Hindlimb muscle (tissue), 1 donor: ENCODE data around the gene TOP1. TPM values are rescaled to one million over a fixed set of nuclear protein-coding genes. Genes with fewer than 3 reads are reported as not detected.

Experiments used
- DNase-seq: peaks from one replicate; pipeline ENCODE4 v3.0.0-alpha.2; 2013
- polyA plus RNA-seq: library from polyadenylated mRNA; unstranded; fragments of 120-200 nt; gene quantifications from one replicate; pipeline ENCODE4 v1.2.1, GENCODE V29; 2013; ENCODE audit not compliant: insufficient read length

The TOP1 gene
- polyA plus RNA-seq, 1 donor: 58.8 TPM

DNA sequence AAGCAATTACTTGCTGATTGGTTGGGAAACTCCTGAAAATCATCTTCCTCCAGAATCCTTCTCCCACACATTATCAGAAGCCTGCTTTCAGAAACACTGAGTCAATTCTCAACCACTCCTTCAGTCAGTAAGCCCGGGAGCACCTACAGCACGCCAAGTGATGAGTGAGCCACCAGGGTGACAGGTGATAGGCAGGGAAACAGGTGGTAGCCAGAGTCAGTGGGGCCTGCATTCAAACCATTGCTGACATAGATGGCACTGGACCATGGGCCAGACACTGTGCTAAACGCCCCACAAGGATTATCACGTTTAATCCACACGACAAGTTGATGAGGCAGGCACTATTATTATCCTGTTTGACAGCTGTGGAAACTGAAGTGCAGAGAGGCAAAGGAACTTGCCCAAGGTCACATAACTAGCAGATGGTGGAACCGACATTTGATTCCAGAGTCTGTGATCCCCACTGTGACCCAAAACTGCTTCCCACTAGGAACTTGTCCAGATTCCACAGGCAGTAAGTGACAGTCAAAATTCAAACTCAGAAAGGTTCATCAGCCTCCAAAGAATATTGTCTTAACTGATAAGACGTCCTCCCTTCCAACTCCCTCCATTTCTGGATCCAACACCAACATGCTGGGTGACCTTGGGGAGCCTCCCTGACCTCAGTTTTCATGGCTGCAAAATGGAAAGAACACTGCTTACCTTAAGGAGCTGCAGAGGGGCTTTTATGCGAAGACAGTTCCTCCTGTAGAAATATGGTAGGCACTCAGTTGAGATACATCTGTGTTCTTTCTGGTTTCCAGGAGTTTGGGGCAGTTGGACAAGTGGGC lies 23.9 kb upstream of the TOP1 start:
- no peak for DNase-seq

DNA sequence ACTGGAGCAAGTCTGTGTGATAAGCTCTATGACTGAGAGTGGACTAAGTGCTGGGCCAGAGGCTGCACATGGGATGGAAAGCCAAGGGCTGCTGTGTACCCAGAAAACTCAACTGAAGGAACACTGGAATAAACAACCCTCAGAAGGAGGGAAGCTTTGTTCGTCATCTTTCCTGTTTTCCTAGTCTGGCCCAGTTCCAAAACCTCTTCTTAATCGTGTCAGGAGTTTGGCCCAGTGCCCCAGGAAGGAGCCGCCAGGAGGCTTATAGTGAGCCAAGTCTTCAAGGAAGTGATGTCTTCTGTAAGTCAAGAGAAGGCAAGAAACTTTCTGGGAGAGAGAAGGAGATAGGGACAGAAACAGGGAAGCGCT lies 23.3 kb upstream of the TOP1 start:
- peak; percentile 71 for DNase-seq

DNA sequence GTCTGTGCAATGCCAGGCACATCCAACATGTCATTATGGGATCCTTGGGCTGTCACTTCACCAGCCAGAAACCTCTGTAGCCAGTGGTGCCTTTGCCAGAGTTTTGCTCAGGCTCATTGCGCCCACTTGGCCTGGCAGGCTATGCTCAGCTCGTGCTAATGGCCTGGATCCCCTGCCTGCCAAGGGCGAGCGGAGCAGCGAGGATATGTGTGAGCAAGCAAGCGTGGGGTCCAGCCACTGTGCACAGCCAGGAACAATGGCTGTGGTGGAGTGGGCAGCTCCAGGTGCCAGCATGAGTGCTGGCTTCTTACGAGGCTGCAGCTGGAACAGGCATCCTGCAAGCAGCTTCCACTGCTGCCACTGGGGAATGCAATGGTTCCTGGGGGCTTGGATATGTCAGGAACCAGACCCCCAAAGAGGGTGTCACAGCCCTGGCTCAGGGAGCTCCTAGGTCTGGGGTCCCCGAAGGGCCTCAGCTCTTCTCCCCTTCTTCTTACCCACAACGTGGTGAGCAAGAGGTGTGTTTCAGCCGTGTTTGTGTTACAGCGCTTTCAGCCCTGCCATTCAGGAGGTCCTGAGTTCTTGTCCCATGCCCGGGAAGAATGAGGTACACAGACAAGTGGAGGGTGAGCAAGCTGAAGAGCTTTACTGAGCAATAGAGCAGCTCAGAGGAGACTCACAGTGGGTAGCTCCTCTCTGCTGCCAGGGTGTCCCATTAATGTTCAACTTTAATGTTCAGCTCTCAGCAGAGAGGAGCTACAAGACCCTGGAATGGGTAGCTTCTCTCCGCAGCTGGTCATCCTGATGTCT lies 22.3 kb upstream of the TOP1 start:
- DNase-seq: no peak

DNA sequence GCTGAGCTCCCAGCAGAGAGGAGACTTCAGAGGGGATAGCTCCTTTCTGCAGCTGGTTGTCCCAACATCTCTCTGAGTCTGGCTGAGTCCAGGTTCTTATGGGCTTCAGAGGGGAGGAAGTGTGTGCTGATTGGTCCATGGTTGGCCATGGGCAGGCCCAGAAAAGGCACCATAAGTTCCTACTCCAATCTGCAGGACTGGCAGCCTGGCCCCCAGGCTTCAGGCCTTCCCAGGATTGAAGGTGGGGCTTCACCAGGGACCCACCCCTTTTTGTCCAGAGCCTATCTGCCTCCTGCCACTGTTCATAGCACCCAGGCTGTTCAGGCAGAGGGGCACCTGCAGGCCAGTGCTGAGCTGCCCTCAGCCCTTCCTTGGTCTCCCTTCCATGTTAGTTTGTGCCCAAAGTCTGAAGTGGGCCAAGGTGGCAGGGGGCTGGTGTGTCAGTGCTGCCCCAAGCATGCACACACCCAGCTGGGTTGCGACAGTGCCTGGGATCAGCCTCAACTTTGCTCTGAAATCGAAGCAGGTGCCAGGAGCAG lies 21.6 kb upstream of the TOP1 start:
- DNase-seq: no peak

DNA sequence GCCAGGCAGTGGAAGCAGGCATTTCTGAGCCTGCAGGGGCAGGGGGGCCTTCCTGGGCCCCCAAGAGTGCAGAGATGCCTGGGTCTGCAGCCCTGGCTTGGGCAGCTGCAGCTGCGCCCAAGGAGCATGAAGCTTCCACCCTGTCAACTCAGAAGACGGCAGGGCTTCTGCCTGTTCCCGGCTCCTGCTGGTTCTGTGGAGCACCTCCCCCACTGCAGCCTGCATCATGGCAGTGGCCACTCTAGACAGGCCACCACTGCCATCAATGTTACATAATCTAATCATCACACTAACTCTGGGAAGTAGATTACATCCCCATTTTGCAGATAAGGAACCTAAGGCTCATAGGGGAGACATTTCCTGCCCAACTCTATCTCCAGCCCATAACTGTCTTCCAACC lies 21.1 kb upstream of the TOP1 start:
- no peak for DNase-seq

DNA sequence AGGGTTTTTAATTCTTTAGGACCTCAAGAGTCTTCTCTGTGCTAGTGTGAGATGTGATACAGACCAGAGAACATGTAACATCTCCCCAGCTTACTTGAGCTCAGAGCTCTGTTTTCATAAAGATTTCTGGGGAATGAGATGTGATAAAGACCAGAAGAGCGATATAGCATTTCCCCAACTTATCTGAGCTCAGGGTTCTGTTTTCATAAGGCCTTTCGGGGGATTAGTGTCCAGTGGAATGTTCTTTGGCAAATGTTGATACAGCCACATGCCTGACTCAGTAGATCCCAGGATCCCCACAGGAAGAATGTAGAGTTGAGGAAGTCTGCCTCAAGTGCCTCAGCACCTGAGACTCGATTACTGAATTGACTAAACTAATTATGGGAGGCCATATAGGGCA lies 18.7 kb upstream of the TOP1 start:
- no peak for DNase-seq

DNA sequence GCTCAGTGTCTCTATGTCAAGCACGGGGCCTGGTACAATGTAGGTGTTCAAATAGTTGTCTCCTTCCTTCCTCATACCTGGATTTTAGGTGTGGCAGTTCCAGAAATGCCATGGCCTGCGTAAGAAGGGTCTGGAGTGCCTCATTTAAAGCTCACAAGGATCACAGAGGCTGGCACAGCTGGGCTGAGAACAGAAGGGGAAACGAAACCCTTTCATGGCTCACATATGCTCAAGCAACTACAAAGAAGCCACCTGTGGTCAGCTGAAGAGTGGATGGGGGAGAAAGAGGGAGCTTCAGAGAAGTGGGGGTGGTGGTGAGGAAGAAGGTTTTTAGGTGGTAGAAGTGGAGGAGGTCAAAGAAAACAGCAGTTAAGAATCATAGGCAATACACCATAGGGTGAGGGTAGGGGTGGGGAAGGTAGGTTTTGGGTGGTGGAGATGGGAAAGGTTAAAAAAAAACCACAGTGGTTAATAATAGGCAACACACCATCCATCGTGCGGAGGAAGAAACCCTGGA lies 17.0 kb upstream of the TOP1 start:
- no peak for DNase-seq

DNA sequence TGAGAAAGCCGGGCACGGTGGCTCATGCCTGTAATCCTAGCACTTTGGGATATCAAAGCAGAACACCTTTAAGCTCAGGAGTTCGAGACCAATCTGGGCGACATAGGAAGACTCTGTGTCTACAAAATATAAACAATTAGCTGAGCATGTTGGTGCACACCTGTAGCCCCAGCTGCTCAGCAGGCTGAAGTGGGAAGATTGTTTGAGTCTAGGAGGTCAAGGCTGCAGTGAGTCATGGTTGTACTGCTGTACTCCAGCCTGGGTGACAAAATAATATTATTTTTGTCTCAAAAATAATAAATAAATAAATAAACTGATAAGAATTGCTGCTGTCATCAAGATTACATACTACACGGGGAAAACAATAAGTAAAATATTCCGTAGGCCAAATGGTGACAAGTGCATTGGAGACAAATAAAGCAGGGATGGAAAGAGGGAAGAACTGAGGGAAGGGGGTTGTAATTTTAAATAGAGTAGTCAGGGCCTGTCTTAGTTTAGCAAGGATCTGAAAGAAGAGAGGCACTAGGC lies 14.0 kb upstream of the TOP1 start:
- no peak for DNase-seq

DNA sequence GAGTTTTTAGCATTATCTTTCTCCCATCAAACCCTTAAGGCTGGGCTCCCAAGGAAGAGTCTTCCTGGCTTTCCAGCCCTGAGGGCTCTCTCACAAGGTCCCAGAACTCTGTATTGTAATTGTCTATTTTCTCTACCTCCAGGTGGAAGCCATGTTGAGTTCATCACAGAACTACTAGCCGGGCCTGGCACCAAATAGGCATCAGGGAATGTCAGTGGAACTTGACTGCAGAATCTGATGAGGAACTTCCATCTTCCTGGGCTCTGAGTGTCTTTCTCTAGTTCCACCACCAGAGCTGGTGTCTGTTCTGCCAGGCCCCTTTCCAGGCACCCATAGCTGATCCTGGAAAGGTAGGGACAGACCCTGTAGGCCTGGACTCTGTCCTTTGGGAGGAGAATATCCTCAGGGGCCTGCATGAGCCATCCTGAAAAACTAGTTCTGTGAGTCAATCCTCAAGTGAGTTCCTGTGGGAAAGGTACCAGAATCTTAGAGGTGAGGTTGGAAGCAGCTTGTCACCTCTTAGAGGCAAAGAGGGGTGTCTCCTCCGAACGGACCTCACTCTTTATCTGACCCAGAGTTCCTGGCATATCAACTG lies 11.1 kb upstream of the TOP1 start:
- no peak for DNase-seq

DNA sequence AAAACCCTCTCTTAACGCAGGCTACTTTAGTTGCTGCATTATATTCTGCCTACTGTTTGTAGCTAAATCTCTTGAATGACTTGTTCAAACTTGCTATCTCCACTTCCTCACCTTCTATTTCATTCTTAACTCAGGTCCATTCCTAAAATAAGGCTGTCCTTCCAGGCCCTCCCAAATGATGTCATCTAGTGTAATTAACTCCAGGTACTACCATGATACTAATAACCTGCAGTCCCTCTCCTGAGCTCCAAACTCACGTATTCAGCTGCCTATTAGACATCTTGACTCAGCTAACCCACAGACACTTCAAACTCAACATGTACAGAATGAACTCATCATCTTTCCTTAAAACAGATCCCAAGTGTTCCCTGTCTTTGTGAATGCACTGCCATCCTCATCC lies 10.5 kb upstream of the TOP1 start:
- DNase-seq: no peak

DNA sequence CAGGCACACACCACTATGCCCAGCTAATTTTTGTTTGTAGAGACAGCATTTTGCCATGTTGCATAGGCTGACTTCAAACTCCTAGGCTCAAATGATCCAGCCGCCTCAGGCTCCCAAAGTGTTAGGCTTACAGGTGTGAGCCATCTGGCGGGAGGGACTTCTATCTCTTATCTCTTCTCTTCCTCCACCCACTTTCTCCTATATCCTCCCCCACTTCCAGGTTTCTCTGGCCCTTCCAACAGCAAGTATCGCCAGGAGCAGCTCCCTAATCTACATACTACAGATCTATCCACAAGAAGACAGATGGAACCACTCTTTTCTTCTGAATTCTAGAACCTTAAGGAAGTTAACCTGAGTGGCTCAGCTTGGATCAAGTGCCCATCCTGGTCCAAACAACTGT lies 5.1 kb upstream of the TOP1 start:
- no peak for DNase-seq

DNA sequence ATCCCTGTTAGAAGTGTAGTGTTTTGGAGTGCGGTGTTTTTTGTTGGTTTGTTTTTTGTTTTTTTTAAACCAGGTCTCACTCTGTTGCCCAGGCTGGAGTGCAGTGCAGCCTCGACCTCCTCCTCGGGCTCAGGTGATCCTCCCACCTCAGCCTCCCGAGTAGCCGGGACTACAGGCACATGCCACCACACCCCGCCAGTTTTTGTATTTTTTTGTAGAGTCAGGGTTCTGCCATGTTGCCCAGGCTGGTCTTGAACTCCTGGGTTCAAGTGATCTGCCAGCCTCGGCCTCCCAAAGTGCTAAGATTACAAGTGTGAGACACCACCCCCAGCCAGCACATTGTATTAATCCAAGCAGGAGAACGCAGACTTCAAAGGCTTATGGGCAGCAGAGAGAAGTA lies 1.3 kb upstream of the TOP1 start:
- DNase-seq: no peak

DNA sequence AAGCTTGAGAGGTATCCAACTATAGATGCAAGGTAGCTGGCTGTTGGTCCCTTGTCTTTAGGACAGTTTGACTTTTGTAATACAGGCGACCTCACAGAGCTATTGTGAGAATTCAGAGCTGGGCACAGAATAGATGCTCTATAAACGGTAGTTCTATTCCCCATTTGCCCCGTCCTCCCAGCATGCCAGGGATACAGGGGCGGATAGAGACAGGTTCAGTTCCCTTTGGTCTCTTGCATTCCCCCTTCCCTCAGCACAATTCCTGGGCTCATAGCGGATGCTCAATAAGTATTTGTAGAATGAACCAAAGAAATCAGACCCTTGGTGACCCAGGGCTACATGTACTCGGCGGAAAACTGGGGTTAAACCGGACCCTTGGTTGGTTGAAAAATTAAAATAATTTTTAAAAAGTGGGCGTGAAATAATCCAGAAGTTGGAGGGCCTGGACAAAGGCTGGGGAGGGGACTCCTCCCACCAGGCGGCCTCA lies 707 bp upstream of the TOP1 start:
- DNase-seq: no peak

DNA sequence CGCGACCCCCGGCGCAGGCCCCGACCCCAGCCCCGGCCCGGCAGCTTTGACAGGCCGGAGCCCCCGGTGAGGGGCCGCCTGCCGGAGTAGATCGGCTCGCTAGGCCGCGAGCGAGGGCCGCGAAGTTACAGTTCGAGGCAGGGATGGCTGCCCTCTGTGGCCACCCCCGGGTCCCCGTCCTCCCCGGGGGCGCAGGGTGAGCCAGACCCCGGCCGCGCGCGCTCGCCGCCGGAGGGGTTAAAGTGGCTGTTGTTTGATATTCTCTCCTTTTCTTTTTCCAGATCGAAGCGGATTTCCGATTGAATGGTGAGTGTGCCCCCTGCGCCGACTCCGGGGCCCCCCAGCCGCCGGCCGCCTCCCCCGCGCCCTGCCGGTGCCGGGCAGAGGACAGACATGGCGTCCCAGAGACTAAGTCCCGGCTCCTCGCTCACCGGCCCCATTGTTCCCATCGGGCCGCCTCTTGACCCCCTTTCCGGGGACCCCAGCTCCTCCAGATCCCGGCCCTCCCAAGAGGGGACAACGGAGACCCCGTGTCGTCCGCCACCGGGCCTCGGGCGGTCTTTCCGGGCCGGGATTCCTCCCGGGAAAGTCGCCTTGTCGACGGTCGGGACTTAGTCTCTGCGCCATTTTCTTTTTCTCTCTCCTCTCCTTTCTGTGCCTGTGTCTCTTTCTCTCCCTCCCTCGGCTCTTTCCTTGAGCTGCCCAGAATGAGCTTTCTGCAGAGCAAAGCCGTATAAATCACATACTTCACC lies 704 bp downstream of the TOP1 start:
- DNase-seq: peak; percentile 32

DNA sequence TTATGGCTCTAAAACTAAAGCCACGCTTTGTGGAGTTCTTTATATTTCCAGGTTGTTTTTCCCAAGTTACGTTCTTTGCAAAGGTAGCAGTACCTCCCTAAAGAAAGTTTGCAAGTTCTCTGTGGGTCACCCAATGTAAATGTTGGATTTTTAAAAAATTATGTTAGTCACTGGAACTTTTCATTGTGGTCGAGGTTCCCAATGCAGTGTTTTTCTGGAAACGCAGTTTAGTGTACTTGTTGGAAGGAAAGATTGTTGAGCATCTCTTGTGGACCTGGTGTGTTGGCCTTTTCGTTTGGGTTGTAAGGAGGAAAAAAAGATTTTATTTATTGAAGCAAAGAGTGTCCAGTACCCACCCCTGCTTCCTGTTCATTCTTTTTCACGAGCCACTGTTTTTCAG lies 1.4 kb downstream of the TOP1 start:
- no peak for DNase-seq

DNA sequence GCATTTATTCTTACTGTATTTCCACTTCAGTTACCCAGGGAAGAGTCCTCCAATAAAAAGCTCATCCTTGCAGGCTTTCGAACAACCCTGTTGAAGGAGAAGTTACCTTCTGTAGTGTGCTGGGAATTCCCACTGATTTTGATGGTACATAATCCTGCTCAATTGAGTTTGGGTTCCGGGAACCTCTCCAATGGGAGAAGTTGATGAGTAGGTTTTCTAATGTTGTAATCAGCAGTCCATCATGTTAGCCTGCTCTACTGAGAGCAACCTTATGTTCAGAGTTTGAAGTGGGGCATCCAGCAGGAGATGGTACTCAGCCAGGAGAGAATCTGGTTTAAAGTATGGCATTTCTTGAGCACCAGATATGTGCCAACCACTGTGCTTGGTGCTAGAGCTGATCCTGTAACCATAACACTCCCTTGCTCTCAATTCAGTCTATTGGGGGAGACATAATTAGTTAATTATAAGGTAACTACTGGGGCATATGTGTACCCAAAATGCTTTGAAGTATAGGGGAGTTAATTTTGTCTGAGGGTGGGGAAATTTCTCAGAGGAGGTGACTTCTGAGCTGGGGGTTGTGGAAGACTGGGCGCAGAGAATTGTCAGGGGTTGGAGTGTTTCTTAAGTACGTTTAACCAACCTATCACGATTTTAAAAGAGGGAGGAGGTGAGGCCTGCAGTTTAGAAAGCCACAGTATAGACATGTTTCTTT lies 2.1 kb downstream of the TOP1 start:
- DNase-seq: no peak

DNA sequence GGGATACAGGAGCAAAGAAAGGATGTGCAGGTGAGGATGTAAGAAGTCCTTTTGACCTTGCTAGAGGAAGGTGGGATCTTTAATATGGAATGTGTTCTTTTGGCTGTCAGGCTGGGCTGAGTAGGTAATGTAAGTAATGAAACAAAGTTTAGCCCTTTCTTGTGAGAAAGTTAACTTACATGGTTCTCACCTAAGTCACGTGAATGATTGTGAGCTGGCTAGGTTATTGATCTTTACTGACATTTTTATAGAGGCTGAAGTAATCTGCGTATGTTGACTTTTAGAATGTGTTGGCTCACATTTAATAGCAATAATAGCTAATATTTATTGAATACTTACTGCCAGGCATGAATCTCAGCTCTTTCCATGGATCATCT lies 2.6 kb downstream of the TOP1 start:
- no peak for DNase-seq

DNA sequence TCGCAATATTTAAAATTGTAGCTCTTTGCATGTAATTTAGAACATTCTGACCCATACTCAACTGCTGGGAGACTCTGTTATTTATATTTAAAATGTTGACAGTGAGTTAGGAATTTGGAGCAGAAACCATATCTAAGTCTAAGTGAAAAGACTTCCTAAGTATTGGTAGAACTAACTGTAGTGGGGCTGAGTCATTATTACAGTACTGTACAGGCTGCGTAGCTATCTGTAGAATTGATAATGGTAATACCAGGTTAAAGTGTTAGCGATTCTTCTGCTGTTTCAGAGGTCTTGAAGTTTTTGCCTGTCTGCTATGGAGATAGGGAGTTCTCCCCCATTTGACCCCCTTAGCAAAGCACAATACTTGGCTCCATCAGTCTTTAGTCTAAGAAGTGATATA lies 3.6 kb downstream of the TOP1 start:
- no peak for DNase-seq

DNA sequence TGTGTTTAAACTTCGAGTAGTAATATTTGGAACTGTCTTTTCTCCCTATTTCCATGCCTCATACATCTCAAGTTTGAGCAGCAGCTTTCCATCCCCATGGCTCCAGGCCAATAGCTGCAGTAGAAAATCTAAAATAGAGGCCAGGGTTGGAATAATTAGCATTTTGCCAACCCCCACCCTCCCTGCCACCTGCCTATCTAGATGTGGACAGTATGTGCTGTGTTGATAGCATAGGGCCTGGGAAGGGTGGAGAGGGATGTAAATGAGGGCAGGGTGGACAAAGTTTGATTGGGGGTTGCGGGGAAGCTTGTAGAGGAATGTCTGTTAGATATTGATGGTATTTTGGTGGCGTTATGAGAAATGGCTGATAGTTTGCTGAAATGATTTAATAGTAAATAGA lies 5.6 kb downstream of the TOP1 start:
- no peak for DNase-seq

DNA sequence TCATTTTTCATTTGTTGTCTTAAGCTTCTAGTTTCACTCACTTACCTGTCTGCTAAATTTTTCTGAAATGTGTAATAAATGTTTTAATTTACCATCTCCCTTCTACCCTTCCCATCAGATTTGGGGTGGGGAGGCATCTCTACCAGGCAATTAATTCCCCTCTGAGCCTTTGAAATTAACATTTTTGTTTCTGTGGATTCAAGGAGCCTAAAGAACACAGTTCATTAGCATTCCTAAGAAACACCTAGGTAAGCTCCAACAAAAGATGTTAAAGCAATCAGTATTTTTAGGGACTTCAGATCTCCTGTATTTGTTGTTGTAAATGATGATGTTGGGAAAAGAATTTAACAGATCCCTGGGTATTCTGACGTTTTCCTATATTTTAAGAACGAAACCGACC lies 6.6 kb downstream of the TOP1 start:
- DNase-seq: no peak

DNA sequence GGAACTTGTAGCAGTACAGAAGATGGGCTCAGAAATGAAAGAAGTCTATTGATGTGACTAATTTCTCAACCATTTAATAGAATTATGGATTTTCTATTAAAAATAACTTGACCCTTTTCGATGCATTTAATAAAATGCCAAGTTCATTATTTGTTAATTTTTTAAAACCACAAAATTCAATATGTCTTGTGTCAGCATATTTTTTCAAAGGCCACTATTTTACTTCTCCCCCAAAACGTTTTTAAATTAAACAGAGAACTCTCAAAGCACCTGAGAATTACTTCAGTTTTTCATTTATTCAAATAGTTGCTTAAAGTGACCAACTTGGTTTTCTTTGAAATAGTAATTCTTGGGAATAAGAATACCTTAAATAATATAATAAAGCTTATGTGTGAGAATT lies 8.6 kb downstream of the TOP1 start:
- DNase-seq: no peak
